OCI-LY1 (cell line): Measurements from ENCODE around the gene ABI3.
"Not testable (repeated sequence)": the region's sequence is repeated elsewhere in the genome, so short reads cannot be mapped to it uniquely, and the experiment has no call there.

Experiments
- EZH2 ChIP-seq: fragments of 200-600 bp; sonication (generic), shearing (Covaris generic); IDR thresholded peaks from 2 replicates; pipeline ENCODE4 v1.8.0; 2017; ENCODE audit warnings: borderline replicate concordance, mixed run types, mild to moderate bottlenecking, antibody characterized with exemption, low read length, moderate library complexity, mixed read lengths
- TF ChIP-seq, protein P1 (sequence below): fragments of 200-600 bp; sonication (generic), shearing (Covaris generic); IDR thresholded peaks from 2 replicates; pipeline ENCODE4 v1.5.1; 2017; ENCODE audit warnings: mild to moderate bottlenecking, antibody characterized with exemption, low read length, moderate library complexity, mixed read lengths

DNA sequence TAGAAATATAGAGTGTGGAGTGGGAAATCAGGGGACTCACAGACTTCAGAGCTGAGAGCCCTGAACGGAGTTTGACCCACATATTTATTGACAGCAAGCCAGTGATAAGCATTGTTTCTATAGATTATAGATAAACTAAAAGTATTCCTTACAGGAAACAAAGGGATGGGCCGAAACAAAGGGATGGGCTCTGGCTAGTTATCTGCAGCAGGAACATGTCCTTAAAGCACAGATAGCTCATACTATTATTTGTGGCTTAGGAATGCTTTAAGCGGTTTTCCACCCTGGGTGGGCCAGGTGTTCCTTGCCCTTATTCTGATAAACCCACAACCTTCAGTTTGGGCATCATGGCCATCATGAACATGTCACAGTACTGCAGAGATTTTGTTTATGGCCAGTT lies 39.8 kb upstream of the ABI3 start:
- TF ChIP-seq, protein P1, sequence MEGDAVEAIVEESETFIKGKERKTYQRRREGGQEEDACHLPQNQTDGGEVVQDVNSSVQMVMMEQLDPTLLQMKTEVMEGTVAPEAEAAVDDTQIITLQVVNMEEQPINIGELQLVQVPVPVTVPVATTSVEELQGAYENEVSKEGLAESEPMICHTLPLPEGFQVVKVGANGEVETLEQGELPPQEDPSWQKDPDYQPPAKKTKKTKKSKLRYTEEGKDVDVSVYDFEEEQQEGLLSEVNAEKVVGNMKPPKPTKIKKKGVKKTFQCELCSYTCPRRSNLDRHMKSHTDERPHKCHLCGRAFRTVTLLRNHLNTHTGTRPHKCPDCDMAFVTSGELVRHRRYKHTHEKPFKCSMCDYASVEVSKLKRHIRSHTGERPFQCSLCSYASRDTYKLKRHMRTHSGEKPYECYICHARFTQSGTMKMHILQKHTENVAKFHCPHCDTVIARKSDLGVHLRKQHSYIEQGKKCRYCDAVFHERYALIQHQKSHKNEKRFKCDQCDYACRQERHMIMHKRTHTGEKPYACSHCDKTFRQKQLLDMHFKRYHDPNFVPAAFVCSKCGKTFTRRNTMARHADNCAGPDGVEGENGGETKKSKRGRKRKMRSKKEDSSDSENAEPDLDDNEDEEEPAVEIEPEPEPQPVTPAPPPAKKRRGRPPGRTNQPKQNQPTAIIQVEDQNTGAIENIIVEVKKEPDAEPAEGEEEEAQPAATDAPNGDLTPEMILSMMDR, result not testable (repeated sequence)
- TF ChIP-seq EZH2, result not testable (repeated sequence)
